ENCODE data around the gene LRRTM3. TPM values are rescaled to one million over a fixed set of nuclear protein-coding genes. Genes with fewer than 3 reads are reported as not detected.

The LRRTM3 gene
- total RNA-seq, 1 experiment from 2014 or later = not detected

DNA sequence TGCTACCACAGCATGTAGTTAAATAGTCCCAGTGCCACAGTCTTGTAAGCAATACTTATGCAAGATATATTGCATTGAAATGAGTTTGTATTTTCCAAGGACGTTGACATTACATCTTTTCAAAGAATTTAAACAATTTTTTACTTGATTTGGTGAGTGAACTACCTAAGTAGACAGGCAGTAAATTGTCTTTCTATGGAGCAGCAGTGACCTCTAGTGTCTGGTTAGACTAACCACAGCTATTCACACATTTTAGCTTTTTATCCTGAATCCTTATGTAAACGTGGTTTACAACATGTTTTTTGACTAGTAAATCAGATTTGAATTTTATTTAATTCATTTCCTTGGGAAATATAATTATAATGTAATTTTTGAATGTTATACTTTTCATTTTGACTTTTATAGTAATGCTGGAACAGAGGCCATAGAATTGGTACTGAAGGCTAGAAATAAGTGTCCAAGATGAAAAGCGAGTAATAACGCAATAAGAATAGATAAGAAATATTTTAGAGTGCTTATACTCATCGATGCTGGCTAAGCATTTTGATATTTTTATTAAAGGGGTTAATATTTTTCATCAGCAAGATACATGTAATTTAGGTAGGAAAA, 5.6 kb downstream of the LRRTM3 start:
- peak; percentile 72 for DNase-seq (ENCODE audit: unreplicated experiment)
- CTCF ChIA-PET = interaction anchor here (0.5 to 3.2 kb wide), 6 partner anchors 63 to 1933 kb away, joined by 3 to 12 read pairs (median 4); no protein-coding TSS in a partner anchor
- Mint-ChIP-seq H3K9me3 (ENCODE audit: unreplicated experiment) (no peaks in the 10 kb centered on the region), H3K27me3 (ENCODE audit: insufficient read depth, unreplicated experiment) (peaks cover 52% of the 10 kb centered on the region), H3K4me1 (ENCODE audit: insufficient read depth, unreplicated experiment) (no peaks in the 10 kb centered on the region), H3K4me3 (ENCODE audit: unreplicated experiment) (no peak overlapping the region), H3K27ac (ENCODE audit: low read depth, unreplicated experiment) (no peak overlapping the region), H3K36me3 (ENCODE audit: insufficient read depth, unreplicated experiment) (no peaks in the 10 kb centered on the region)
- TF ChIP-seq, protein P1, sequence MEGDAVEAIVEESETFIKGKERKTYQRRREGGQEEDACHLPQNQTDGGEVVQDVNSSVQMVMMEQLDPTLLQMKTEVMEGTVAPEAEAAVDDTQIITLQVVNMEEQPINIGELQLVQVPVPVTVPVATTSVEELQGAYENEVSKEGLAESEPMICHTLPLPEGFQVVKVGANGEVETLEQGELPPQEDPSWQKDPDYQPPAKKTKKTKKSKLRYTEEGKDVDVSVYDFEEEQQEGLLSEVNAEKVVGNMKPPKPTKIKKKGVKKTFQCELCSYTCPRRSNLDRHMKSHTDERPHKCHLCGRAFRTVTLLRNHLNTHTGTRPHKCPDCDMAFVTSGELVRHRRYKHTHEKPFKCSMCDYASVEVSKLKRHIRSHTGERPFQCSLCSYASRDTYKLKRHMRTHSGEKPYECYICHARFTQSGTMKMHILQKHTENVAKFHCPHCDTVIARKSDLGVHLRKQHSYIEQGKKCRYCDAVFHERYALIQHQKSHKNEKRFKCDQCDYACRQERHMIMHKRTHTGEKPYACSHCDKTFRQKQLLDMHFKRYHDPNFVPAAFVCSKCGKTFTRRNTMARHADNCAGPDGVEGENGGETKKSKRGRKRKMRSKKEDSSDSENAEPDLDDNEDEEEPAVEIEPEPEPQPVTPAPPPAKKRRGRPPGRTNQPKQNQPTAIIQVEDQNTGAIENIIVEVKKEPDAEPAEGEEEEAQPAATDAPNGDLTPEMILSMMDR (IDR thresholded peaks at IDR 0.05; ENCODE audit: unreplicated experiment) = peak; percentile 86
- POLR2A ChIA-PET = interaction anchor here (0.6 to 1.5 kb wide), 2 partner anchors 779 to 1955 kb away, joined by 3 read pairs; no protein-coding TSS in a partner anchor
- intact Hi-C loops (cut with micrococcal nuclease) = loop anchor here (2.0 to 5.0 kb wide), 4 partner anchors 304 to 1954 kb away; no protein-coding TSS in a partner anchor
- BruUV-seq (replicated peaks) = no TSS peak

DNA sequence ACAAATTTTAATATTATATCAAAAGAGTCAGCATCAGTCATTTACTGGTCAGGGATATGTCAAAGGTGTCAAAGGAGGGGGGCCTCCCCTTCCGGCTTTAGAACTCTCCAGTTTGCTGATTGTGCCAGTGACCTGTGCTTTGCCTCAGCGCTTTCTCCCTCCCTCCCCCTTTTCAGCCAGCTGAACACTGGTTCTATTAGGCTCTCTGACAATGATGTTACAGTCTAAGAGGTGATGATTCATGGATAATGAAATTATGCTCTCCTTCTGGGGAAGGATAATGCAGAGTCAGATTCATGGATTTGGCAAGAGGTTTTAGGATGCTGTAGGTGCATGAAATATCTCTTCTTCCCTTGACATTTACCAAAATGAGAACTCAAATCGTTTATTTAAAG, 6.1 kb downstream of the LRRTM3 start:
- CTCF ChIA-PET = interaction anchor here (0.5 to 3.2 kb wide), 8 partner anchors 63 to 1933 kb away, joined by 3 to 12 read pairs (median 3); no protein-coding TSS in a partner anchor
- no peak overlapping the region for H3K4me3 Mint-ChIP-seq (ENCODE audit: unreplicated experiment)
- no TSS peak for BruUV-seq (replicated peaks)
- POLR2A ChIA-PET = interaction anchor here (1.5 kb wide), 1 partner anchor 1955 kb away, joined by 3 read pairs; no protein-coding TSS in a partner anchor
- no peaks in the 10 kb centered on the region for H3K36me3 Mint-ChIP-seq (ENCODE audit: insufficient read depth, unreplicated experiment)
- DNase-seq (ENCODE audit: unreplicated experiment) = no peak
- no peaks in the 10 kb centered on the region for H3K9me3 Mint-ChIP-seq (ENCODE audit: unreplicated experiment)
- intact Hi-C loops (cut with micrococcal nuclease) = loop anchor here (2.0 to 5.0 kb wide), 4 partner anchors 305 to 1955 kb away; no protein-coding TSS in a partner anchor
- H3K27me3 Mint-ChIP-seq (ENCODE audit: insufficient read depth, unreplicated experiment) = peaks cover 56% of the 10 kb centered on the region
- TF ChIP-seq, protein P1 (IDR thresholded peaks at IDR 0.05; ENCODE audit: unreplicated experiment) = no peak
- no peak overlapping the region for H3K27ac Mint-ChIP-seq (ENCODE audit: low read depth, unreplicated experiment)
- no peaks in the 10 kb centered on the region for H3K4me1 Mint-ChIP-seq (ENCODE audit: insufficient read depth, unreplicated experiment)

DNA sequence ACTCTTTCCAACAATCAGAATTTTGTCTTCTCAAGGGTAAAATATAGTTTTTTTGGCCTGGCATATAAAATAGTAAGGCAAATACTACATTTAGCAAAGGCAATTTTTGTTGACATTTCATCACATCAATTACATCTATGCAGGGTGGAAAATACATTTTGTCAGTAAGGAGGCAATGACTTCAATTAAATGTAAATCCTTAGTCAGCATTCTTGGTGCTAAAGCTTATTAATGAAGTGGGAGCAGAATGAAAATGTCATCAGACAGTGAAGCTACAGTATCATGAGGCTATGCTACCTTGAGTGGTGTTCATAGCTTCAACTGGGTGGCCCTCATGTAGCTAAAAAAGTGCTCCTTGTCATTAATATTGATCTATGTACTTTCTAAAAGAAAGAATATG, 8.9 kb downstream of the LRRTM3 start:
- ChIA-PET POLR2A (no interaction called here), CTCF (interaction anchor here (0.6 to 1.1 kb wide), 3 partner anchors 20 to 1365 kb away, joined by 3 to 5 read pairs (median 4); no protein-coding TSS in a partner anchor)
- no peak overlapping the region for H3K27ac Mint-ChIP-seq (ENCODE audit: low read depth, unreplicated experiment)
- no peak for DNase-seq (ENCODE audit: unreplicated experiment)
- TF ChIP-seq, protein P1 (IDR thresholded peaks at IDR 0.05; ENCODE audit: unreplicated experiment) = no peak
- H3K36me3 Mint-ChIP-seq (ENCODE audit: insufficient read depth, unreplicated experiment) = no peaks in the 10 kb centered on the region
- H3K9me3 Mint-ChIP-seq (ENCODE audit: unreplicated experiment) = no peaks in the 10 kb centered on the region
- H3K4me1 Mint-ChIP-seq (ENCODE audit: insufficient read depth, unreplicated experiment) = no peaks in the 10 kb centered on the region
- intact Hi-C loops (cut with micrococcal nuclease) = loop anchor here (5.0 kb wide), 3 partner anchors 307 to 1957 kb away; no protein-coding TSS in a partner anchor
- BruUV-seq (replicated peaks) = no TSS peak
- peaks cover 34% of the 10 kb centered on the region for H3K27me3 Mint-ChIP-seq (ENCODE audit: insufficient read depth, unreplicated experiment)
- no peak overlapping the region for H3K4me3 Mint-ChIP-seq (ENCODE audit: unreplicated experiment)

DNA sequence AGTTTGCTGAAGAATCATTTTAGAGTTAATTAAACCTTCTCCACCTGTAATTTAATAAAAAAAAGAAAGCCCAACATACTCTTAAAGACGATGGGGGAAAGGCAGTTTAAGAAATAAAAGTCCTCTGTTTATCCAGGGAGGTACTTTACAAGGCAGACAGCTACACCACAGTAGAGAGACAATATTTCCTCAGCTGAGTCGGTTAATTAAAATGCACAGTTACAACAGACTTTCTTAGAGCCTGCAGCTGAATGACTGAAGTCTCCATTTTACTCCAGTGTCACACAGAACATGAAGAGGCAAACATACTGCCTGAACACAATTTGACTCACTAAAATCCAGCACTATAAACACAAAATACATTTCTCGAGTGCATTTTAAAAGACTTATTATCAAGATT, 15.1 kb downstream of the LRRTM3 start:
- Mint-ChIP-seq H3K27ac (ENCODE audit: low read depth, unreplicated experiment) (no peak overlapping the region), H3K4me1 (ENCODE audit: insufficient read depth, unreplicated experiment) (no peaks in the 10 kb centered on the region), H3K9me3 (ENCODE audit: unreplicated experiment) (no peaks in the 10 kb centered on the region), H3K36me3 (ENCODE audit: insufficient read depth, unreplicated experiment) (no peaks in the 10 kb centered on the region), H3K4me3 (ENCODE audit: unreplicated experiment) (no peak overlapping the region), H3K27me3 (ENCODE audit: insufficient read depth, unreplicated experiment) (peaks cover 34% of the 10 kb centered on the region)
- no peak for DNase-seq (ENCODE audit: unreplicated experiment)
- ChIA-PET POLR2A (no interaction called here), CTCF (interaction anchor here (0.6 to 1.8 kb wide), 5 partner anchors 13 to 365 kb away, joined by 3 to 8 read pairs (median 3); partner anchors contain the start of gene LRRTM3)
- BruUV-seq (replicated peaks) = no TSS peak
- intact Hi-C loops (cut with micrococcal nuclease) = no loop called here
- TF ChIP-seq, protein P1 (IDR thresholded peaks at IDR 0.05; ENCODE audit: unreplicated experiment) = no peak
